ENCODE measurements around the gene RTL3. TPM values are rescaled to one million over a fixed set of nuclear protein-coding genes. Genes with fewer than 3 reads are reported as not detected.

RTL3 gene
- total and polyA plus RNA-seq, 2 experiments from 2014 or later = not detected

- Histone ChIP-seq H3K4me3 (no peak overlapping the region), H4K20me1 (ENCODE audit: insufficient read depth, poor library complexity, severe bottlenecking) (no peaks in the 10 kb centered on the region), H3K79me2 (no peaks in the 10 kb centered on the region), H3K9me2 (replicated peaks; ENCODE audit: insufficient read depth) (no peaks in the 10 kb centered on the region), H3K4me2 (no peak overlapping the region), H3K27ac (no peak overlapping the region), H3K4me1 (ENCODE audit: insufficient read depth) (no peaks in the 10 kb centered on the region), H3K36me3 (replicated peaks; ENCODE audit: insufficient read depth, low read depth) (no peaks in the 10 kb centered on the region), H2AFZ (no peak overlapping the region), H3K27me3 (no peaks in the 10 kb centered on the region), H3K9me3 (ENCODE audit: low read depth) (no peaks in the 10 kb centered on the region)
- no peak for TF ChIP-seq CTCF (IDR thresholded peaks at IDR 0.05; ENCODE audit: poor library complexity)
- TF ChIP-seq EZH2phosphoT487 (IDR thresholded peaks at IDR 0.05; ENCODE audit: low read depth, severe bottlenecking, unreplicated experiment) = no peak
- TF ChIP-seq EZH2 (IDR thresholded peaks at IDR 0.05; ENCODE audit: borderline replicate concordance) = no peak
- DNase-seq (ENCODE audit: low spot score) = no peak
- 50% methylated on average over 2 of the region's 2 CpGs for WGBS (ENCODE audit: low lambda C conversion rate, missing lambda C conversion rate)
Observed at GRCh38 chrX:78706071-78706470, 46.9 kb upstream of the RTL3 start.

- WGBS (ENCODE audit: low lambda C conversion rate, missing lambda C conversion rate) = 70% methylated on average over 3 of the region's 3 CpGs
- H4K20me1 ChIP-seq (ENCODE audit: insufficient read depth, poor library complexity, severe bottlenecking) = no peaks in the 10 kb centered on the region
- H3K4me1 ChIP-seq (ENCODE audit: insufficient read depth) = no peaks in the 10 kb centered on the region
- DNase-seq (ENCODE audit: low spot score) = no peak
- H3K27ac ChIP-seq = no peak overlapping the region
- no peak overlapping the region for H3K4me3 ChIP-seq
- TF ChIP-seq EZH2 (IDR thresholded peaks at IDR 0.05; ENCODE audit: borderline replicate concordance) = no peak
- TF ChIP-seq CTCF (IDR thresholded peaks at IDR 0.05; ENCODE audit: poor library complexity) = no peak
- no peak for TF ChIP-seq EZH2phosphoT487 (IDR thresholded peaks at IDR 0.05; ENCODE audit: low read depth, severe bottlenecking, unreplicated experiment)
- H3K27me3 ChIP-seq = no peaks in the 10 kb centered on the region
- H2AFZ ChIP-seq = no peak overlapping the region
- no peaks in the 10 kb centered on the region for H3K79me2 ChIP-seq
- H3K36me3 ChIP-seq (replicated peaks; ENCODE audit: insufficient read depth, low read depth) = no peaks in the 10 kb centered on the region
- H3K9me3 ChIP-seq (ENCODE audit: low read depth) = no peaks in the 10 kb centered on the region
- H3K4me2 ChIP-seq = no peak overlapping the region
- no peaks in the 10 kb centered on the region for H3K9me2 ChIP-seq (replicated peaks; ENCODE audit: insufficient read depth)
Observed at GRCh38 chrX:78693536-78693935, 34.4 kb upstream of the RTL3 start.

- Histone ChIP-seq H3K27ac (no peak overlapping the region), H4K20me1 (ENCODE audit: insufficient read depth, poor library complexity, severe bottlenecking) (no peaks in the 10 kb centered on the region), H3K4me3 (no peak overlapping the region), H3K36me3 (replicated peaks; ENCODE audit: insufficient read depth, low read depth) (no peaks in the 10 kb centered on the region), H3K4me2 (no peak overlapping the region), H3K79me2 (no peaks in the 10 kb centered on the region), H2AFZ (no peak overlapping the region), H3K4me1 (ENCODE audit: insufficient read depth) (no peaks in the 10 kb centered on the region), H3K9me3 (ENCODE audit: low read depth) (no peaks in the 10 kb centered on the region), H3K9me2 (replicated peaks; ENCODE audit: insufficient read depth) (no peaks in the 10 kb centered on the region), H3K27me3 (no peaks in the 10 kb centered on the region)
- 63% methylated on average over 3 of the region's 3 CpGs for WGBS (ENCODE audit: low lambda C conversion rate, missing lambda C conversion rate)
- no peak for DNase-seq (ENCODE audit: low spot score)
- TF ChIP-seq EZH2phosphoT487 (IDR thresholded peaks at IDR 0.05; ENCODE audit: low read depth, severe bottlenecking, unreplicated experiment) = no peak
- TF ChIP-seq EZH2 (IDR thresholded peaks at IDR 0.05; ENCODE audit: borderline replicate concordance) = no peak
- TF ChIP-seq CTCF (IDR thresholded peaks at IDR 0.05; ENCODE audit: poor library complexity) = no peak
Observed at GRCh38 chrX:78693012-78693411, 33.9 kb upstream of the RTL3 start.

- no peaks in the 10 kb centered on the region for H3K36me3 ChIP-seq (replicated peaks; ENCODE audit: insufficient read depth, low read depth)
- WGBS (ENCODE audit: low lambda C conversion rate, missing lambda C conversion rate) = 90% methylated on average over 2 of the region's 2 CpGs
Observed at GRCh38 chrX:78687586-78687985, 28.5 kb upstream of the RTL3 start.

More at GRCh38 chrX:78687586-78687985, 28.5 kb upstream of the RTL3 start:
- no peak overlapping the region for H3K27ac ChIP-seq
- H3K4me2 ChIP-seq = no peak overlapping the region
- no peak overlapping the region for H3K4me3 ChIP-seq
- H3K4me1 ChIP-seq (ENCODE audit: insufficient read depth) = no peaks in the 10 kb centered on the region
- no peaks in the 10 kb centered on the region for H3K9me3 ChIP-seq (ENCODE audit: low read depth)
- H3K27me3 ChIP-seq = no peaks in the 10 kb centered on the region
- H4K20me1 ChIP-seq (ENCODE audit: insufficient read depth, poor library complexity, severe bottlenecking) = no peaks in the 10 kb centered on the region
- no peaks in the 10 kb centered on the region for H3K9me2 ChIP-seq (replicated peaks; ENCODE audit: insufficient read depth)
- no peak for DNase-seq (ENCODE audit: low spot score)
- H2AFZ ChIP-seq = no peak overlapping the region
- TF ChIP-seq EZH2 (IDR thresholded peaks at IDR 0.05; ENCODE audit: borderline replicate concordance) (no peak), CTCF (IDR thresholded peaks at IDR 0.05; ENCODE audit: poor library complexity) (no peak), EZH2phosphoT487 (IDR thresholded peaks at IDR 0.05; ENCODE audit: low read depth, severe bottlenecking, unreplicated experiment) (no peak)
- H3K79me2 ChIP-seq = no peaks in the 10 kb centered on the region

All from hepatocyte (in vitro differentiated cells).